UCSD-AML1 (cell line): ENCODE measurements around the gene SGCG.
"Not testable (repeated sequence)": the region's sequence is repeated elsewhere in the genome, so short reads cannot be mapped to it uniquely, and the experiment has no call there.

Experiments
- DNase-seq: peaks from one replicate; lab custom pipeline; 2025; ENCODE audit not compliant: unreplicated experiment; lab: John Stamatoyannopoulos, UW

The SGCG gene

DNA sequence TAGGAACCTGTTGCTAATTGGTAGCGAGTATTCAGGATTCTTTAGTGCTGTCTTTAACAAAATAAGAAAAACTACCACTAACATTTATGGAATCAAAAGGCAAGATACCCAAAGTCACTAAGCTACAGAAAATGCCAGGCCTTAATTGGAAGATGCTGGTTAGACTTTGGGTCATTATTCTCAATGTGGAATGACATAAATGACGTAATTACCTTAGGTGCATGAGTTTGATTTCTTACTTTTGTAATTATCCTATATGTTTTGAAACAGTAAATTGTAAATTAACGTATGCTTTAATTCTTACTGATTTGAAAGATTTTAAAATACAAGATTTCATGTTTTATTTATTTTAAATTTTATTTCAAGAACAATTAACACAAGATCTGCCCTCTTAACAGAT, 25.0 kb downstream of the SGCG start:
- no peak for DNase-seq

- no peak for DNase-seq
Measured at GRCh38 chr13:23212671-23213070, 31.9 kb downstream of the SGCG start.

- DNase-seq = no peak
Measured at GRCh38 chr13:23231241-23231640, 50.5 kb downstream of the SGCG start.

- no peak for DNase-seq
Measured at GRCh38 chr13:23235994-23236393, 55.2 kb downstream of the SGCG start.

DNA sequence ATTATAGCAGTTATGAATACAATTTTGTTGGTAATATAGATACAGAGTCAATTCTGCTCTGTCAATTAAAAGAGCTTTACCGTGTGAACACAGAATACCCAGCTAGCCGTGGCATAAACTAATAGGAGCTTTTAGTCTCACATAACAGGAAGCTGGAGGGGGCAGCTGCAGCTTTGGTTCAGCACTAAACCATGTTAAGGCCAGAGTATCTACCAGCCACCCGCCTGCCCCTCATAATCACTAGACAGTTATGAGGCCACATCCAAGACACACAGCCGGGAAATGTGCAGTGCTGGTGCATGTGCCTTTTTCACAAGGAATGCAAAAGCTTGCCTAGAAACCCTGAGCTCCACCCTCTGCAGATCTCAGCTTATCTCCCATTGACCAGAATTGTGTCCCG, 62.3 kb downstream of the SGCG start:
- no peak for DNase-seq

DNA sequence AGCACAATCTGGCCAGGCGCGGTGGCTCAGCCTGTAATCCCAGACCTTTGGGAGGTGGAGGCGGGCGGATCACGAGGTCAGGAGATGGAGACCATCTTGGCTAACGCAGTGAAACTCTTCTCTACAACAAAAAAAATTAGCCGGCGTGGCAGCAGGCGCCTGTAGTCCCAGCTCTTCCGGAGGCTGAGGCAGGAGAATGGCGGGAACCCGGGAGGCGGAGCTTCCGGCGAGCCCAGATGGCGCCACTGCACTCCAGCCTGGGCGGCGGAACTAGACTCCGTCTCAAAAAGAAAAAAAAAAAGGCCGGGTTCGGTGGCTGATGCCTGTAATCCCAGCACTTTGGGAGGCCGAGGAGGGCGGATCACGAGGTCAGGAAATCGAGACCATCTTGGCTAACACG, 67.6 kb downstream of the SGCG start:
- DNase-seq = not testable (repeated sequence)

DNA sequence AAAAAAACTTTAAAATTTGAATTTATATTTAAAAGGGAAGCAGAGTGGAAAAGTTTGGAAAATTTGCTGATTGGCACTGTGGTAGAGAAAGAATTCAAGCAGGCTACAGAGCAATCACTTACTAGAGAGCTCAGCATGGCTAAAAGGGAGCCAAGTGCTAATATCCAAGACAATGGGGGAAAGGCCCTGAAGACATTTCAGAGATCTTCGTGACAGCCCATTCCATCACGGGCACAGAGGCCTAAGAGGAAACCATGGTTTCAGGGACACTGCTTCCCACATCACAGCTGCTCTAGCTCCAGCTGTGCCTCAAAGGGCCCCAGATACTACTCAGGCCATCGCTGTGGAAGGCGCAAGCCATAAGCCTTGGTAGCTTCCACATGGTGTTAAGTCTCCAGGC, 73.7 kb downstream of the SGCG start:
- DNase-seq = no peak

DNA sequence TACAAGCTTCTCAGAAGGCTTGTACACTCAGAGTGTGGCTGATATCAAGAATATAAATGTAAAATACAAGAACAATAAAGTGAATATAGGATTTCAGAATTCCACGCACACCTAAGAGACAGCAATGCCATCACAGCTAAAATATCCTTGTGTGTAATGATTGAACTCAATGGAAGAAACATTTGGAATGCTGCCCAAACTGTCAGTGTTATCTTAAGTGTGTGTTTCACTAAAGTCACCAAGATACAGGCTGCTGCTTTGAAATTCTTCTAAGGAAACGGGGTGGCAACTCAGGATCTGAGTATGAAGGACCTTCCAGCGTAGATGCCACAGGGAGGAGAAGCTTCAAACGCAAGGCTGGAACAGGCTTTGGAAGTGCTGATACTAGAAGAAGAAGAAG, 86.8 kb downstream of the SGCG start:
- no peak for DNase-seq

GRCh38 chr13:23268441-23268840, 87.7 kb downstream of the SGCG start:
- DNase-seq = no peak

DNA sequence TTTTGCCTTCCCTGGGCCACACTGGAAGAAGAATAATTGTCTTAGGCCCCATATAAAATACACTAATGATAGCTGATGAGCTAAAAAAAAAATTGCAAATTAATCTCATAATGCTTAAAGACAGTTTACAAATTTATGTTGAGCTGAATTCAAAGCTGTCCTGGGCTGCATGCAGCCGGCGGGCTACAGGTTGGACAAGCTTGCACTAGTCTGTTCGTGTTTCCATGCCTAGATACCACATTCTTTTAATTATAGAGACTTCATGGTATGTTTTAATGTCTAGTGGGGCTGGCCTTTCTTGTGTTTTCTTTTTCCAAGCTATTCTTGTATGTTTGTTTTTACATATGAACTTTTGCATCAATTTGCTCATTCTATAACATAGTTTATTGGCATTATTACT, 90.6 kb downstream of the SGCG start:
- DNase-seq = no peak

DNA sequence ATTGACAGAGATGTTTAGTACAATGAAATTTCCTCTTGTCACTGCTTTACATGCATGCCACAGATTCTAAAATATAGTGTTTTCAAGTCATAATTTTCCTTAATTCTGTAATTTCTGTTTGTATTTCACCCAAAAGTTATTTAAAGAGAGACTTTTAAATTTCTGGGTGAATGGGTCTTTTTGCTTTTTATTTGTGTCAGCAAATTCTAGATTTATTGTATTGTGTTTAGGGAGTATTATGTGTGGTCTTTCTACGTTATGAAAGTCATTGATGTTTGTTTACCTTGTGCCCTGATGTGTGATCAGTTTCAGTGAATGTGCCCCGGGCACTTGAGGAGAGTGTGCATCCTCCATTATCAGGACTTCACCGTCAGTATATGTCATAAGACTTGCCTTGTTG, 92.7 kb downstream of the SGCG start:
- no peak for DNase-seq

DNA sequence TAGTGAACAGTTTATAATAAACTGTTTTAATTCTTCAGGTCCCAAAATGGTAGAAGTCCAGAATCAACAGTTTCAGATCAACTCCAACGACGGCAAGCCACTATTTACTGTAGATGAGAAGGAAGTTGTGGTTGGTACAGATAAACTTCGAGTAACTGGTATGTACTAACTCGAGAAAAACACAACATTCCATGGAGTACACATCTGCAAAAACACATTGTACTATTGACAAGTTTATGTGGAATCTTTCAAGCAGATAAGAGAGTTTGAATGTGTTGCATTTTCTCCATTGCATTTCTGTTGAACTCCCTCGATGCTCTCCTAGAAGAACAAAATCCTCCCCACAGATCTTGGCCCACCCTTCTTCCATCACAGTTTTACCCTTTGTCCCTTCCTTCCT, 98.5 kb downstream of the SGCG start:
- no peak for DNase-seq

- no peak for DNase-seq
Measured at GRCh38 chr13:23288564-23288963, 107.8 kb downstream of the SGCG start.

GRCh38 chr13:23288995-23289394, 108.2 kb downstream of the SGCG start:
- no peak for DNase-seq

DNA sequence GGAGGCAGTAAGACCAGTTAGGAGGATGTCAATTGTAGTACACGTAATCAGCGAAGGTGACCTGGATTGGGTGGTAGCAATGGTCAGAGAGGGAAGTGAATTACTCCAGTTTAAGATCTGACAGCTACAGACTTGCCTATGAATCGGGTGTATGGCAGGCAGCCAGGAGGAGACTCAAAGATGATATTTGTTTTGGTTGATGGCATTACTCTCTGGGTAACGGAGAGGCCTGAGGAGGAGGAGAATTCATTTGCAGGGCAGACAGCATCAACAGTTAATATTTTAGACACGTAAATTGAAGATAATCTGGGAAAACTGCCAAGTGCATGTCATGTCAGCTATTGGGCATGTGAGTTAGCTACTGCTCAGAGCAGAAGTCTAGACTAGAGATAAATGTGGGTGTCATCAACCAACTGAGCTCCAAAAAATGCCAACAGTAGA, 109.2 kb downstream of the SGCG start:
- no peak for DNase-seq

GRCh38 chr13:23292586-23292985, 111.8 kb downstream of the SGCG start:
- DNase-seq = no peak

DNA sequence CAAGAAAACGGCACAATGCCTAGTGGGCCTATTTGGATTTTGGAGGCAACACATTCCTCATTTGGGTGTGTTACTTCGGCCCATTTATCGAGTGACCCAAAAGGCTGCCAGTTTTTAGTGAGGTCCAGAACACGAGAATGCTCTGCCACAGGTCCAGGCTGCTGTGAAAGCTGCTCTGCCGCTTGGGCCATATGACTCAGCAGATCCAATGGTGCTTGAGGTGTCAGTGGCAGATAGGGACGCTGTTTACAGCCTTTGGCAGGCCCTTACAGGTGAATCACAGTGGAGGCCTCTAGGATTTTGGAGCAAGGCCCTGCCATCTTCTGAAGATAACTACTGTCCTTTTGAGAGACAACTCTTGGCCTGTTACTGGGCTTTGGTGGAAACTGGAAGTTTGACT, 134.1 kb downstream of the SGCG start:
- DNase-seq = not testable (repeated sequence)

DNA sequence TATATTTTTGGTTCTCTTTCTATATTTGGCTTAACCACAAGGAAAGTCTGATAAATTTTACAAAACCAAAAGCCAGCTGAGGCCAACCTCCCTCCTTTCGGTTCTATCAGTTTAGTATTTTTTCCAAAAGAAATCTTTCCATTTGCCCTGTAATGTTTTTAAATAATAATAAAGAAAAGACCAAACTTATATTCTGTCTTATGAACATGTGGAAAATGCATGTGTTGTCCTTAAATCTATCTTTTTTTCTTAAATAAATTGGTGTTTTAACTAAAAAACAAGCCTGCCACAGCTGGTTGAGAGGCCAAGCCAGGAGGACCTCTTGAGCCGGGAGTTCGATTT, 139.1 kb downstream of the SGCG start:
- DNase-seq = no peak

- no peak for DNase-seq
Measured at GRCh38 chr13:23320926-23321534, 140.3 kb downstream of the SGCG start.

DNA sequence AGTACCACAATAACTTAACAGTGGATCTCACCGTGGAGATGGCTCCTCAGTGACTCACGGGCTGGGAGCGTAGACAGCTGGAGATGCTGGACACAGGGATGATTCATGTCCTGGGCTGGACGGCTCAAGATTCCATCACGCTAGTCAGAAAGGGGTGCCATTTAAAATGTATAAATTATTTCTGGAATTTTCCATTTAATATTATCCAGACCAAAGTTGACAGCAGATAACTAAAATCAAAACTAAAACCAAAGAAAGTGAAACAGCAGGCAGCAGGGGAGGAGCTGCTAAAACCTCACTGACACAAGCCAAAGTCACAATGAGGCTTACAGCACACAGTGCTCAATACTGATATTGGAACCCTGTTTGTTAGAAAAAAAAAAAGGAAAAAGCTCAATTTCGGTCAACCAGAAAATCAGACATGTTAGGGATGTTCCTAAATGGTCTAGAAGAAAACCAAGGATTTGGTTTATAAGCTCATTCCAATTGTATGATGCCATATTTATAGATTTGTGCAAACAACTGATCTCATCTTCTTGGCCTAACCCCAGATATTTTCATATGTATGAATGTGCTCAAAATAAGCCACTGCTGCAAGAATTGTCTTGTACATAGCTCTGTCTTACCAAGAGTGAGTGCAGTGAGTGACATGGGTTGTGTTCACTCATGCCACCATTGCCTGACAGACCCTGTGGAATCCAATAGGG, 140.9 kb downstream of the SGCG start:
- no peak for DNase-seq

GRCh38 chr13:23322353-23323336, 141.9 kb downstream of the SGCG start:
- no peak for DNase-seq
